HG03469 (cell line): ENCODE measurements around the gene NPC1L1.
"Not testable (repeated sequence)": the region's sequence is repeated elsewhere in the genome, so short reads cannot be mapped to it uniquely, and the experiment has no call there.

Experiments
- ATAC-seq: cut with Tn5 transposase; IDR thresholded peaks from one replicate; pipeline ENCODE4 v1.9.1; 2021; ENCODE audit warnings: mild to moderate bottlenecking, moderate library complexity, moderate number of reproducible peaks; ENCODE audit not compliant: unreplicated experiment

NPC1L1 gene

DNA sequence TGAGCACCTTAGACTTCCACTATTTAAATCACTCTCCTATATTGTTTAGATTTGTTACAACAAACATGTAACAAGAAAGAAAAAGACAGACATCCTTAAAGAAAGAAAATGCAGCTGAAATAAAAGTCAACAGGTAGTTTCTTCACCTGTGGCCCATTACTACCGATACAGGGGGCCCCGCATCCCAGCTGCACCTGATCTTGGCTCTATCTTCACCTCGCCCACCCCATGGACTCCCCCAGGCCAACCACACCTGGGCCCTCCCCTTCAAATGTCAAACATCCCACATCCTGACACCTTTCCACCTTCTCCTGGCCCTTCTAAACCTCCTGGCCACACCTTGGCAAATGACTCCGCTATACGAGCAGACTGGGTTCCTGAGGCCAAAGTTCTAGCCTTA, 25.6 kb upstream of the NPC1L1 start:
- ATAC-seq = no peak

DNA sequence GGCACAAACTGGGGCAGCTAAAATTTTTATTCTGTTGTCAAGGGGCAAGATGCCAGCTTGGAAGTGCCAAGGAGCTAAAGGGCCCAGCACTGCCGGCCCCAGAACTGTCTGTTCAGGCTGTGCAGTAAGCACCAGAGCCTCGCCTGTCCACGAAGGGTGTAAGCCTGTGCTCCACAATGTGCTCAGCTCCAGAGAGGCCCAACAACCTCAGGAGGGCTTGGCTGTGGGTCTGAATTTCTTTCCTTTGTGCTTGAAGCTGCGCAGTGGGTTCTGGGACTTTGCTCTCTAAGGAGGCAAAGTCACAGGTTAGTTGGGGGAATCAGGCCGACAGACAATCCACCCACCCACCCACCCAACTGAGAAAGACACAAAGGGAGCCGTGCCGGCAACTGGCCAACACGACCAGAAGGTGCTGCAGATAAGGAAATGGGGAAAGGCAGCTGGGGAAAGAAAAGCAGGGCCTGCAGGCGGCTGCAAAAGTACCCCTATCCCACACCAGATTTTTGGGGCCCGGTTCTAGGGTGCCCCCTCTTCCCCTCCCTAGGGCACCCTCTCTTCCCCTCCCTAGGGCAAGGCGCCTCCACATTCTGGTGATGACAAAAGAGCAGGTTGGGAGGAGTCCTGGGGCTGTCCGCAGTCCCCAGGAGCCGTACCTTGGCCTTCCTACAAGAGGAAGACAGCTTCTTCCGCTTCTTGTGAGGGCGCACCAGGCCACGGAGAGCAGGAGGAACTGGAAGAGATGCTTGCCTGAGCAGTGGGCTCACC, 24.8 kb upstream of the NPC1L1 start:
- no peak for ATAC-seq

DNA sequence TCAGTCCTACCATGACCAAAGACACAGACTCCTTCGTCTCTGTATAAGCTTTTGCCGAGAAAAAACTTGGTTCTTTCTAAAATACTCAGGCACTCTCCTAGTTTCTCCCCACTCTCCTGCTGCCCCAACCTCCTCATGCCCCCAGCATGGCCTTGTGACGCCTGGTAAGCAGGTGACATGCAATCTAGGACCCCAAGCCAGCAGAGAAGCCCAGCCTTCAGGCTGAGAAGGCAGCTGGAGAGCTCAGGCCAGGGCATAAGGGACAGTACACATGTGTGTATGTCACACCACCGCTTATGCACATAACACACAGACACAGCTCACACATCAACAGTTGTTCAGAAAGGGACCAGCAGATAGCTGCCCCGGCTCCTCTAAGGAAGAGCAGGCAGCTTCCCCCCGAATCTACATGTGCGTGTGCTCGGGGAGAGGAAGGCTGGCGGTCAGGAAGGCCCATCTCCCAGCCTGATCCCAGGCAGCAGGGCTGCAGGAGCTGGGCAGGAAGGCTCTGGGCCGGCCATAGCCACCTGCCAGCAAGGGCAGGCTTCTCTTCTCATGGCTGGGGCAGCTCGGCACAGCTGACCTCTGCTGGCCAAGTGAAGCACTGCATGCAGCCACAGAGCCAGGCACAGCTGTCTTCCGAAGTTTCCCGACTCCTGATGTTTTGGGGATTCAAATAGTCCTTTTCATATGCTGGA, 24.1 kb upstream of the NPC1L1 start:
- peak; percentile 45 for ATAC-seq

DNA sequence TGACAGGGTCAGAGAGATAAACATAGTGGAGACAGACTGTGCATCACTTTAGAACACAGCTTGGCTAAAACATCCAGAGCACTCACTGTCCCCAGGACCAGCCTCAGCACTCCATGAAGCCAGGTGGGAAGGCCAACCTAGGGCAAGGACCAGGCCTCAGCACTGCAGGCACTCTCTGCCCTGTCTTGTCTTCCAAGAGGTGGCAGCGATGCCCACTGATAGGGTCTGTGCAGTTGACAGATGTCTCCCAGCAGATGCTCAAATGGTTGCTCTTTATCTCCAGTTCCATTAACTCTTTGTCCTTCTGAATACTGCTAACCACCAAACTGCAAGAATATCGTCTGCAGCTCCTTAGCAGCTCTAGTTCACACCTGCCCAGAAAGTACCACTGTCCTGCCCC, 23.5 kb upstream of the NPC1L1 start:
- ATAC-seq = no peak

DNA sequence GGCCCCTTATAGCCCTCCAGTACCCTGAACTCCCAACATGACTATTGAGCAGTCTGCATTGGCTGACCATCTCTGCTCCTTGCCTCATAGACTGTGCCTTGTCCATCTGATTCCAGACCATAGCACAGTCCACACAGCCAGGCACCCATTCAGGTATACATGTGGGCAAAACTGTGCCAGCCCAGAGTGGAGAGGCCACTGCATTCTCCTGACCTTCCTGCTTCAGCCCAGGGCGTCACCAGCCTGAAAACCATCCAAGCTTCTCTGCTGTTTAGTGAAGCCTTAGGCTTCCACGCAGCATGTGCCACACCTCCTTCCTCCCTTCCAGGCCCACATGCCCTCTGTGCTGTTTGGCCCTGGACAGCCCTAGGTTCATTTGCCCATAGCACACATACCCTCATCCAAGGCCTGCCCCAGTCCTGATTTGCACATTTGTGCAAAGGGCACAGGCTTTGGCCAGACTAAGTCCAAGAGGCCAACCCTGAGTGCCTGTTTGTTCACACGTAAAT, 22.1 kb upstream of the NPC1L1 start:
- no peak for ATAC-seq

DNA sequence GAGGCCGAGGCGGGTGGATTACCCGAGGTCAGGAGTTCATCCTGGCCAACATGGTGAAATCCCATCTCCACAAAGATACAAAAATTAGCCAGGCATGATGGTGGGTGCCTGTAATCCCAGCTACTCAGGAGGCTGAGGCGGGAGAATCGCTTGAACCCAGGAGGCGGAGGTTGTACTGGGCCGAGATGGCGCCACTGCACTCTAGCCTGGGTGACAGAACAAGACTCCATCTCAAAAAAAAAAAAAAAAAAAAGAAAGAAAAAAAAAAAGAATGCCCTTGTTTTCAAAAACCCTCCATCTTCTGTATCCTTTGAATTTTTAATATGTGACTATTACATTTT, 21.5 kb upstream of the NPC1L1 start:
- not testable (repeated sequence) for ATAC-seq

DNA sequence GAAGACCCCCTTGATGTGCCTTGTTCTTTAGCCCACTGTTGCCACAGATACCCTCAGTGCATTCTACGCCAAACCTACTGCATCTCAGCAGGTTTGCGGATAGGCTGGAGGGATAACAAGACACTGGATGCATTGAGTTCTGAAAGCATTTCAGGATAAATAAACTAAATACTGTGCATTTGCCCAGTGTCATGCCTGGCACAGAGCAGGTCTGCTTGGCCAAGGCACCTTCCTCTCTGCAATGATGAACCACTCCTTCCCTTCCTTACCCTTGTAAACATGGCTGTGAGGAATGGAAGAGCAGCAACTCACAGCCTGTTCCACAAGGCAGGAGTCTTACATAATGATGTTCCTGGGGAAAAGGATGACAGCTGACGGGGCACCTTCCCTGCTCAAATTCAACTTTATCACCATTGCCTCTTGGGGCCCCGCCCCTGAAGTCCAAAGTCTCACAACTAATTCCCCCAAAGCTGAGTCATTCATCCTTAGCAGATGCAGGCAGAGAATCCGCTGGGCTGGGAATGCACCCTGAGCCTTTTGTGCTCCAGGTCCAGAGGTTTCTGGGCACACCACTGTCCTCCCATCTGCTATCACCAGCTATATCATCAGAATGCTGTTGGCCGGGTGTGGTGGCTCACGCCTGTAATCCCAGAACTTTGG, 21.0 kb upstream of the NPC1L1 start:
- ATAC-seq = no peak

DNA sequence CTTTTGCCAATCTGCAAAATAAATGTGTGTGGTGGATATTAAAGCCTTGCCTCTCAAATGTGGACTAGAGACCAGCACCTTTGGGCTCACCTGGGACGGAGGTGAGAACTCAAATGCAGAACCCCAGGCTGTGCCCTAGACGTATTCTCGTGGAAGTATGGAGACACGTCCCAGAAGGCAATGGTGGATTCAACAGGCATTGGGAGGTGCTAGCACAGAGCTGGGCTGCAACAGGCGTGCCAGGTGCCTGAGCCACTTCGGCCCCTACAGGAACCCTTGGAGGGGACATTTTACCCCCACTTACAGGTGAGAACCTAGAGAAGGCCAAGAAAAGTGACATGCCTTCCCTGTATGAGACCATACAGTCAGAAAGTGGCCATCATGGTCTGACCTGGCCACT, 20.4 kb upstream of the NPC1L1 start:
- ATAC-seq = no peak

DNA sequence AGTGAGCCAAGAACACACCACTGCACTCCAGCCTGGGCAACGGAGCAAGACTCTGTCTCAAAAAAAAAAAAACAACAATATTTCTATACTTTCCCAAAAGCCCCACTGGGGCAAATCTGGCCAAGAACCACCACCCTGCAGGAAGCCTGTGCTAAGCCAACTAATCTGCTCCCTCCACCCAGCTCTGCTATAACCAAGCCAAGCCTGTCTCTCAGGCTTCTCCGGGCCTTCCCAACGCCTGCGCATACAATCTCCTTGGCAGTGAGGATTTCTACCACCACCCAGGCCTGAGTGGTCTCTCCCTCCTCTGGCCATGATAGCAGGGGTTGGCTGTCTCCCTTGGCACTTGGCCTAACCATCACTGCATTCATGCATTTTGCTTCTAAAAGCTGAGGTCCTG, 18.4 kb upstream of the NPC1L1 start:
- ATAC-seq = no peak

DNA sequence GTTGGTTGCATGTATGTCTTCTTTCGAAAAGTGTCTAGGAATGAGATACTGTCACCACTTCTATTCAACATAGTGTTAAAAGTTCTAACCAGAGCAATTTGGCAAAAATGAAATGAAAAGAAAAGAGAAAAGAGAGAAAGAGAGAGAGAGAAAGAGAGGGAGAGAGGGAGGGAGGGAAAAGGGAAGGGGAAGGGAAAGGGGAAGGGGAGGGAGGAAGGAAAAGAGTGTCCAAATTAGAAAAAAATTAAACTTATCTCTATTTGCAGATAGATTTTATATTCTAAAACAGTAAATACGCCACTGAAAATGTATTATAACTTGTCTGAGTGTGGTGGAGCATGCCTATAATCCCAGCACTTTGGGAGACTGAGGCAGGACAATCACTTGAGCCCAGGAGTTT, 16.4 kb upstream of the NPC1L1 start:
- ATAC-seq = no peak

DNA sequence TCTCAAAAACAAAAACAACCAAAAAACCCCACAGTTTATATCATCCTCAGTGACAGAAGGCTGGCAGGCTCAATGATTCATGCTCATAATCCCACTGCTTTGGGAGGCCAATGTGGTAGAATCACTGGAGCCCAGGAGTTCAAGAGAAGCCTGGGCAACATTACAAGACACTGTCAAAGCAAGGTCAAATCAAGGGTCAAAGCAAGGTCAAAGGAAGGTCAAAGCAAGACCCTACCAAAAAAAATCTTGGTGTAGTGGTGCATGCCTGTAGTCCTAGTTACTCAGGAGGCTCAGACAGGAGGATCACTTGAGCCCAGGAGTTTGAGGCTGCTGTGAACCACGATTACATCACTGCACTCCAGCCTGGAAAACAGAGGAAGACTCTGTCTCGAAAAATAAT, 14.2 kb upstream of the NPC1L1 start:
- ATAC-seq = no peak

DNA sequence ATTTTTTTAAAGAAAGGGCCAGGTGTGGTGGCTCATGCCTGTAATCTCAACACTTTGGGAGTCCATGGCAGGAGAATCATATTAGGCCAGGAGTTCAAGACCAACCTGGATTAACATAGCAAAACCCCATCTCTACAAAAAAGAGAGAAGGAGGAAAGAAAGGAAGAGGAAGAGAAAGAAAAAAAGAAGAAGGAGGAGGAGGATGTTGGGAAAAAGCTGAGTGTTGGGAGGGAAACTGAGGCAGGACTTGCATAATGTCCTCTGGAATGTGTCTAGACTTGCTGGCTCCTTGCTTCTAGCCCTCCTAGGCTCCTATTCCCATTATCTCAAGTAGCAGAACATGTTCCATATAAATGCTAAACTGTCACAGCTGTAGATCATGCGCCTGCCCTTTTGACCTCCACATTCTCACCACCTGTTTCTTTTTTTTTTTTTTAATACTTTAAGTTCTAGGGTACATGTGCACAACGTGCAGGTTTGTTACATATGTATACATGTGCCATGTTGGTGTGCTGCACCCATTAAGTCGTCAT, 11.4 kb upstream of the NPC1L1 start:
- not testable (repeated sequence) for ATAC-seq

DNA sequence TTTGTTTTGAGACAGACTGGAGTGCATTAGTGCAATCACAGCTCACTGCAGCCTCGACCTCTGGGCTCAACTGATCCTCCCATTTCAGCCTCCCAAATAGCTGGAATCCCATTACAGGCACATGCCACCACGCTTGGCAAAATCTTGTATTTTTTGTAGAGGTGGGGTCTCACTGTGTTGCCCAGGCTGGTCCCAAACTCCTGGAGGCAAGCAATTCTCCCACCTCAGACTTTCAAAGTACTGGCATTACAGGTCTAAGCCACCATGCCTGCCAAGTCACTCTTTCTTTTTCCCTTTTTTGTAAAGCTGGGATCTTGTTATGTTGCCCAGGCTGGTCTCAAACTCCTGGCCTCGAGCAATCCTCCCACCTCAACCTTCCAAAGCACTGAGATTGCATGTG, 8.3 kb upstream of the NPC1L1 start:
- ATAC-seq = no peak

DNA sequence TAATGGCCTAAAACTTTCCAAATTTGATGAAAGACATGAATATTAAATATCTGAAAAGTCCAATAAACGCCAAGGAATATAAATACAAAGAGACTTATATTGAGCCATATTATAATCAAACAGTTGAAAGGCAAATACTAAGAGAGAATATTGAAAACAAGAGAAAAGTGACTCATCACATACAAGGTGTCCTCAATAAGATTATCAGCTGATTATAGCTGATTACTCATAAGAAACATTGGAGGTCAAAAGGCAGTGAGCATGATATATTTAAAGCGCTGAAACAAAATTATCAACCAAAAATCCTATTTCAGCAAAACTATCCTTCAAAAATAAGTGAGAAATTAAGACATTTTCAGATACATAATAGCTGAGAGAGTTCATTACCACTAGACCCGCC, 7.8 kb upstream of the NPC1L1 start:
- no peak for ATAC-seq

DNA sequence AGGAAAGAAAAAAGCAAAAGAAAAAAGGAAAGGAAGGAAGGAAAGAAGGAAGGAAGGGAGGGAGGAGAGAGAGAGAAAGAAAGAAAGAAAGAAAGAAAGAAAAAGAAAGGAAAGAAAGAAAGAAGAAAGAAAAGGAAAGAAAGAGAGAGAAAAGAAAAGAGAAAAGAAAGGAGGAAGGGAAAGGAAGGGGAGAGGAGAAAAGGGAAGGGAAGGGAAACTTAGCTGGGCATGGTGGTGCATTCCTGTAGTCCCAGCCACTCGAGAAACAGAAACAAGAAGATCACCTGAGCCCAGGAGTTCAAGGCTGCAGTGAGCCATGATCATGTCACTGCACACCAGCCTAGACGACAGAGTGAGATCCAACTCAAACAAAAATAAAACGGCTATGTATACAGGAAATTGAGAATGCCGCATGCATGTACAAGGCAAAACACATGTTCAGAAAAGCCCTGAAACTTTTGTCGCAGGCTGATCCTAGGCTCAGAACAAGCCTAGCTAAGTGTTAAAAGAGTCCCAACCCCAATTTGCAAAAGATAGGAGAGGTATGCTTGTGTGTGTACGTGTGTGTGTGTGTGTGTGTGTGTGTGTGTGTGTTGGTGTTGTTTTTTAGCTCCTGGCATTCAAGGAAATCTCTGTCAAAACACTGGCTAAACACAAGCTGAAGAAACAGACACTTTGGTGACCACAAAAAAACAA, 6.6 kb upstream of the NPC1L1 start:
- no peak for ATAC-seq

DNA sequence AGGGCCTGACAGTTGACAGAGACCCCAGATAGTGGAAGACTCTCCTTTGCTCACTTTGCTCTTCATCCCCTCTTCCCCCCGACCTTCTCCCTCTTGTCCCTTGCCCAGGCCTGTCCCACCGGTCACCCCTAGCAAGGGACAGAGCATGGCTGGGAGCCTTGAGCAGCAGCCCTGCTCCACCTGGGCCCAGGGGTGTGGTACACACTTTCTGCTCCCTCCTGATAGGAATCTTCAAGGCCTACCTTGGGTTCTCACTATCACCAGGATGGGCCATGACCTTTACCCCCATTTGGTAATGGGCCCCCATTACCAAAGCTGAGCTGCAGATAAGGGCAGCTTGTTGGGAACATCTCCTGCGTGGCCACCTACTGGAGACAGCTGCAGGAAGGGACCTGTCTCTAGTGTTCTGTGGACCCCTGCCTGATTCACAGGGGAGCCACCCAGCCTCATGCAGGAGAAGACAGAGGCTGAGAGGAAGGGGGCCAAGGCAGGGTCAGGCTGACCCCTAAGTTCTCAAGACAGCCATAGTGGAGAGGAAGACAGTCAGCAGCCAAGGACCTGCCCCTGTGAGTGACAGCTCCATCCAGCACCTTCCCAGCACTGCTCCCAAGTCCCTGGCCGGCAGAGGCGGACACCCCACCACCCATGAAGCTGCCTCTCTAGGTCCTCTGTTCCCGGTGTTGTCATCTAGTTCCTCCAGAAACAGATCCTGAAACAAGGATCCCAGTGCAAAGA, 913 bp upstream of the NPC1L1 start:
- no peak for ATAC-seq

DNA sequence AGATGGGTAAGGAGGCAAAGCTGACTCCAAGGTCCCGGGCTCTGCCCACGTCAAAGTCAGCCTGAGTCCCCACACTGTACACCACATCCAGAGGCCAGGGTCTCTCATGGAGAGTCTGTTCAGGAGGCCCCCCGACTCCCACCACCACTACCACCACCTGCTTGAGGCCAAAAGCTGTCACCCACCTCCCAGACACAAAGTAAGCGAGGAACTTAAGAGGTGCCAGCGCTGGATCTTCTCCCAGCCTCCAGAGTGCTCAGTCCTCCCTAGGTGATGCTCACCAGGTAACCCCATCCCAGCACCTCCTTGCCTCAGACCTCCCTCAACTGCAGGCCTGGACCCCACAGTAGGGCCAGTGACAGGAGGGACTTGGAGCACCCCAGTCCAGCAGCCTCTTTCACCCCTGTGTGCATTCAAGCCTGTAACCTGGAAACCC, 520 bp downstream of the NPC1L1 start:
- ATAC-seq = no peak

DNA sequence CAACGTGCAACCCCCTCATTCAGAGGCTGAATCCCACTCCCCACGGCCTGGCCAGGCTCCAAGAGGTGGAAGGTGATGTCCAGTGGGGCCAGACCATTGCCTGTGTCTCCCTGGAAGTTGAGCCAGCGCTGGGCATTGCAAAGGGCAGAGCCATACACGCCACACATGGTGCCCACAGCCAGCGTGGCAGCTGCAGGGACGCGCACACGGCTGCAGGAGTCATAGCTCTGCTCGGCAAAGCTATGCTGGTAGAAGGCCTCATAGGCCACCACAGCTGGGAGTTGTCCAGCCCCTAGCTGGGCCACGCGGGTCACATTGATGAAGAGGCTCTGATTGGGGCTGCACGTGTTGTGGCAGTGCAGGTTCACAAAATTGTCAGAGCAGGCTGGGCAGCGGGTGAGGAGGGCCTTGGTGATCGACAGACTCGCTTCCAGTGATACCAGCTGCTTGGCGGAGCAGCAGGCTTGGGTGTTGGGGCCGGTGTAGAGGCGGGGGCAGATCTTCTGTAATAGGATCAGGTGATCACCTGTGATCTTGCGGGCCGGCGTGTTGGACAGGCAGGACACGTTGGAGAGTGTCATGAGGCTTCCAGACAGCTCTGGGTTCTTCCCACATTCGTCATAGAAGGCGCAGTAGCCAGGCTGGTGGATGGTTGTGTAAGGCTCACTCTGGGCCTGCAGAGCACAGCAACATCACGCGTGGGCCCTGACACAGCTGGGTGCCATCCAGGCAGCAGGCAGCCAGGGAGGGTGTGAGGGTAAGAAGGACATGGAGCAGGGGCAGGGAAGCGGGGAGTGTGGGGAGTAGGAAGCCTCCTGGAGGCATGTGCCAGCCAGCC, 1.2 kb downstream of the NPC1L1 start:
- ATAC-seq = no peak
